Measurements from ENCODE around the gene MYO18A.

Gene MYO18A

DNA sequence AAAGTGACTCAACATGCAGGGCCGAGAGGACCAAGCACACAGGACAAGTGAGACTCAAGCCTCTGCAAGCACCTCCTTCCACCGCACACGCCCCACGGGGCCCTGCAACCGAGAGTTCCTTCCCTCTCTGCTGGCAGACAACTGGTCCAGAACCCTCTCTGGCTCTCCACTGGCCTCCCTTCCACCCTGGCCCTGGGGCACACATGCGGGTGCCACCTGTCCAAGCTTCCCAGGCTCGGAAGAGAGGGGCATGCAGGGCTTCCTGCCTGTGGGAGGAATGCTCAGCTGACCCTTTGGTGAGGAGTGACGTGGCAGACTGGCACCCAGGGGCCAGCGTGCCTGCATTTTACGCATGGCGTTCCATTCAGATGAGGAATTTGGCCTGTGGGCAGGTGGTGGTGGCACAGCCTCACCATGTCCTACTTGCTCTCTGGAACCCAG lies 77.4 kb downstream of the MYO18A start:
- H3K4me3 ChIP-seq, result no peak overlapping the region
- H3K27me3 ChIP-seq, result no peaks in the 10 kb centered on the region
- no peak overlapping the region for H3K4me2 ChIP-seq
- no peak for TF ChIP-seq Cebpa-rat (IDR thresholded peaks at IDR 0.05)
- peaks cover 100% of the 10 kb centered on the region for H4K20me1 ChIP-seq
- peaks cover 9% of the 10 kb centered on the region; the same call in 1 of the 2 replicates for H3K4me1 ChIP-seq
- peak overlapping the region; percentile 23; the same call in 1 of the 2 replicates for H3K27ac ChIP-seq
- no peaks in the 10 kb centered on the region for H3K9me3 ChIP-seq
- H3K36me3 ChIP-seq, result peaks cover 100% of the 10 kb centered on the region
- peak overlapping the region; percentile 31; the same call in 1 of the 2 replicates for H3K9ac ChIP-seq

DNA sequence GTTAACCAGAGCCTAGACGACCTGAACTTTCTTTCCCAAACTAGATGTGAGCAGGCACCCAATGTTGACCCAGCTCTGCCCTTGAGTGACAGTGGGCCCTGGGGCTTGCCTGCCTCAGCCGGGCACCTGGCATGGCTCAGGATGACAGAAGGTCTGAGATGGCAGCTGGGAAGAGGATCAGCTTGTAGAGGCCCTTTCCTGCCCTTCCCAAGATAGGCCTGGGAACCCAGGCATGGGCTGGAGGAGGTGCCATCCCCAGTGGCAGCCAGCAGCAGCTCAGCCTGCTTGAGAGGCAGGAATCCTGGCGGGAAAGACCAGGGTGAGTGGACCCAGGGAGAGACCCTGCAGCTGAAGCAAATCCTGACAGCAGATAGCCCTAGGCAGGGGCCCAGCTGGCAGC lies 78.2 kb downstream of the MYO18A start:
- H3K4me2 ChIP-seq, result no peak overlapping the region
- TF ChIP-seq Cebpa-rat (IDR thresholded peaks at IDR 0.05), result no peak

DNA sequence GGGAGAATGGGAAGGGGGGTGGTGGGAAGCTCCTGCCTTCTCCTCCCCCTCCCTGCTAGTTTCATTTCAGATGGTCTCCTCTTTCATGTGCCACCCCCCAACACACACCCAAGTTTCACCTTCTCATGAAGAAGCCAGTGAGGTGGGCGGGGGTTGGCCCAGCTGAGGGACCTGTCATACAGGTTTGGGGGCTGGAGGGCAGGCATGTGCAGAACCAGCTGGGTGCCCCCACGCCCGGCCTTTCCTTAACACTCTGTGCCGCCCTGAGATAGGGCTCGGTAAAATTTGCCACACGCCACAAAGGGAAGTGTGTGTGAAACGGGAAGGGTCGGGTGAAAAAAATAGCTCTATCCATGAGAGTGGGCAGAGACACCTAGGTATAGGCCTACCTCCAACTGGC lies 79.9 kb downstream of the MYO18A start:
- Histone ChIP-seq H3K27me3 (no peaks in the 10 kb centered on the region), H3K4me3 (no peak overlapping the region), H3K9me3 (no peaks in the 10 kb centered on the region), H3K27ac (no peak overlapping the region), H3K36me3 (peaks cover 100% of the 10 kb centered on the region), H3K9ac (no peak overlapping the region), H3K4me2 (no peak overlapping the region), H4K20me1 (peaks cover 100% of the 10 kb centered on the region), H3K4me1 (no peaks in the 10 kb centered on the region)
- TF ChIP-seq Cebpa-rat (IDR thresholded peaks at IDR 0.05), result no peak

More for the DNA sequence above, 78.2 kb downstream of the MYO18A start:
- Histone ChIP-seq H3K27ac (peak overlapping the region; percentile 23; the same call in 1 of the 2 replicates), H3K9ac (peak overlapping the region; percentile 31; the same call in 1 of the 2 replicates), H3K36me3 (peaks cover 100% of the 10 kb centered on the region), H3K4me1 (peaks cover 2% of the 10 kb centered on the region; the same call in 1 of the 2 replicates), H3K27me3 (no peaks in the 10 kb centered on the region), H3K9me3 (no peaks in the 10 kb centered on the region), H3K4me3 (no peak overlapping the region), H4K20me1 (peaks cover 100% of the 10 kb centered on the region)

DNA sequence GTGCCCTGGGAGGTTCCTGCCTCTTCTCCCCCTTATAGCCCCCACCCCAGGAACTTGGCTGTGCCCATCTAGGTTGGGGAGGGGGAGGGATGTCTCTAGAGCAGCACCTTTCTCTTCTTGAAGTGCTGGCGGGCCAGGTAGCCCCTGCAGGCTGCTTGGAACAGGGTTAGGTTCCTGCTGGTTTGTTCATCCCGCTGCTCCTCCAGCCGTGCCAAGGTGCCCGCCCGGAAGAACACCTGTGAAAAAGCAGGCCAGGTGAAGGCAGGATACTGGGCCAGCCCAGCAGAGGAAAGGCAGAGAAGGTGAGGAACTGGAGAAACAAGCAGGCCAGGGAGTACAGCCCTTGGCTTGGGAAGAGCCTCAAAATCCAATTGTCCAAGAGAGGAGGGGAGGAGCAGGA lies 80.7 kb downstream of the MYO18A start:
- Histone ChIP-seq H3K27me3 (no peaks in the 10 kb centered on the region), H3K4me1 (no peaks in the 10 kb centered on the region), H3K4me3 (no peak overlapping the region), H3K36me3 (peaks cover 100% of the 10 kb centered on the region), H3K9me3 (no peaks in the 10 kb centered on the region), H3K27ac (no peak overlapping the region), H4K20me1 (peaks cover 100% of the 10 kb centered on the region), H3K4me2 (no peak overlapping the region), H3K9ac (no peak overlapping the region)
- no peak for TF ChIP-seq Cebpa-rat (IDR thresholded peaks at IDR 0.05)

DNA sequence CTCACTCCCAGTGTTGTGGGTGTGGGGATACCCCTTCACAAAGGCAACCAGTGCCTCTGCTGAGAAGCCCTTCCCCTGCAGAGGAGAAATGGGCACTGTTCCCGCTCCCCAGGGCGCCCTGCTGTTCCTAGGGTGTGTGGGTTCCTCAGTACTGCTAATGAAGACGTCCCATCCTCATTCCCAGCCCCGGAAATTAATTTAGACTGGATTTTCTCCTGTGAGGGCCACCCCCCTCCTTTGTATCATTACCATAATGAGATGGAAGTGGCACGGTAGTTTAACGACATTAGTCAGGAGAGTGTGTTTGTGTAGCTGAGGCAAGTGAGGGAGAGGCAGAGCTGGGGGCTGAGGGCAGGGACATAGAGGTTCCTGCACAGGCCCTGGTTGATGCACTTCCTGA lies 84.1 kb downstream of the MYO18A start:
- Histone ChIP-seq H3K9me3 (no peaks in the 10 kb centered on the region), H4K20me1 (peaks cover 100% of the 10 kb centered on the region), H3K4me2 (no peak overlapping the region), H3K4me1 (peaks cover 30% of the 10 kb centered on the region), H3K27me3 (no peaks in the 10 kb centered on the region), H3K36me3 (peaks cover 100% of the 10 kb centered on the region), H3K27ac (no peak overlapping the region), H3K4me3 (no peak overlapping the region), H3K9ac (no peak overlapping the region)
- no peak for TF ChIP-seq Cebpa-rat (IDR thresholded peaks at IDR 0.05)

DNA sequence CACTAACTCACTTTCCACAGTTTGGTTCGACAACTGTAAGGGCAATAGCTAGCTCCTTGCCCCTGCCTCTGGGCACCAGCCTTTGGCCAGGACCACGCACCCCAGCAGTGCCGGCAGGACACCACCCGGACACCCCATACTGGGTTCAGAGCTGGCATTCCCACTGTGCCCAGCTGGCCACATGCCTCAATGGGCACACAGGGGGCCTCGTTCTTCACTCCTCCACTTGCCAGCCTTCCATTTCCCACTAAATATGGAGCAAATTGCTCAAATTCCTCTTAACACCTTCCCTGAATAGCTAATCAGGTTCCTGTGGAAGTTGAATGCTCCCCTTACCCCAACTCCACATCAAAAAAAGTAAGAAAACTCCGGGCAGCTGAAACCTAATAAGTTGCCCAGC lies 84.8 kb downstream of the MYO18A start:
- Histone ChIP-seq H3K27me3 (no peaks in the 10 kb centered on the region), H3K9ac (no peak overlapping the region), H4K20me1 (peaks cover 100% of the 10 kb centered on the region), H3K4me1 (peaks cover 37% of the 10 kb centered on the region), H3K4me3 (no peak overlapping the region), H3K36me3 (peaks cover 100% of the 10 kb centered on the region), H3K9me3 (no peaks in the 10 kb centered on the region), H3K4me2 (no peak overlapping the region), H3K27ac (no peak overlapping the region)
- TF ChIP-seq Cebpa-rat (IDR thresholded peaks at IDR 0.05), result no peak

DNA sequence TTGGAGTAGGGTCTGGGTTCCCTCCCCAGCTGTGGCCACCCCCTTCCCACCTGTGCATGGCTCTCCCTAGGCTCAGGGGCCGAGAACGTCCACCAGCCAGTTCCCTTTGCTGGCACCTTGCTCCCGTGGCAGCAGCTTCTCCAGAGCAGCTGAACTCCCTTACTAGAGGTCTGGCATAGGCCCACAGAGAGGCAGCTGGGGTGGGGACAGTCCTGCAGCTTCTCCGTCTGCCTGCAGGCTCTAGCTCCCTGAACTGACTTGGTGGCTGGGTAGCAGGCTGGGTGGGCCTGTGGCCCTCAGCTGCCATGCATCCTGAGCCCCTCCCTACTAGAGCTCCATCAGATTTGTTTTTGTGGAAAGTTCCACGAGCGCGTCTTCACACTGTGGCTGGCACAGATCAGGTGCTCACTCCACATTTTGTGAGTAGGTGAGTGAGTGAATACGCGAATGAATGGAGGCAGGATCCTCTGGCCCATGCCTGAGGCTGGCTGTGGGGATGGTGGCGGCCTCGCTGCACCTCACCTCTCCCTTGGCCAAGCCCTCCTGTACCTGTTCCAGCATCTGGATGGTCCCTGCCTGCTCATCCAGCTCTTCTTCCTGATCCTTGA lies 86.0 kb downstream of the MYO18A start:
- H3K4me2 ChIP-seq, result no peak overlapping the region
- H3K4me1 ChIP-seq, result peaks cover 49% of the 10 kb centered on the region
- no peak for TF ChIP-seq Cebpa-rat (IDR thresholded peaks at IDR 0.05)
- no peaks in the 10 kb centered on the region for H3K27me3 ChIP-seq
- peaks cover 100% of the 10 kb centered on the region for H3K36me3 ChIP-seq
- no peak overlapping the region for H3K27ac ChIP-seq
- peaks cover 100% of the 10 kb centered on the region for H4K20me1 ChIP-seq
- no peaks in the 10 kb centered on the region for H3K9me3 ChIP-seq
- no peak overlapping the region for H3K4me3 ChIP-seq
- H3K9ac ChIP-seq, result no peak overlapping the region

DNA sequence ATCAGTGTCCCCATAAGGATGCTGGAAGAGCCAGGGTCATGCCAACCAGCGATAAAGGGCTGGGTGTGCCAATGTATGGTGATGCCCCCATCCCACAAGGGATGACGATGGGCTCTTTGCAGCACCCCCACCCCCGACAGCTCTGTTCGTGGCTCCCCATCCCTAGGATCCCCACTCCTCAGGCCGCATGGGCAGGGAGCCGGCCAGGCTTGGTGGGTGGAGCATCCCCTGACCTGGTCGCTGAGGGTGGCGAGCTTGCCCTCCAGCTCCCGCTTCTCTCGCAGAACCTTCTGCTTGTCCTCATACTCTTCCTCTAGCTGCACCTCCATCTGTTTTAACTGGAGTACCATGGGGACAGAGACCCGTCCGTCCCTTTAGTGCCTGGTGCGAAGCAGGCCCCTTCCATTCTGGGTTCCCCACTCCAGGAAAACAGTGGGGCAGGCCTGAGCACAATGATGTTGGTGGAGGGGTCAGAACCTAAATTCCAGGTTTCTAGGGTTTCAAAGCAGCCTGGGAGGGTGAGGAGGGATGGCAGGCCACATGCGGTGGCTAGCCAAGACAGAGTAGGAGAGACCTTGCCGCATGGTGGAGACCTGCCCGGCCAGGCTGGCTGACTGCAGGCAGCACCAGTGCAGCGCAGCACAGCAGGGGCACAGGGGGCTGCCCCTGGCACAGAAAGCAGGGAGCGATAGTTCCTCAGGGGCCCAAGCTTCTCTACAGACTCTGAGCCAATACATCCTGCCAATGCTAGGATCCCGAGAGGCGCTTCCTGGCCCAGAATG lies 86.9 kb downstream of the MYO18A start:
- Histone ChIP-seq H3K36me3 (peaks cover 100% of the 10 kb centered on the region), H3K4me1 (peaks cover 58% of the 10 kb centered on the region), H3K4me3 (no peak overlapping the region), H3K27ac (0 out of 2 replicates have a peak overlapping the region, but pooled peaks have one; percentile 38), H4K20me1 (peaks cover 100% of the 10 kb centered on the region), H3K4me2 (no peak overlapping the region), H3K27me3 (no peaks in the 10 kb centered on the region), H3K9ac (0 out of 2 replicates have a peak overlapping the region, but pooled peaks have one; percentile 24), H3K9me3 (no peaks in the 10 kb centered on the region)
- TF ChIP-seq Cebpa-rat (IDR thresholded peaks at IDR 0.05), result no peak

DNA sequence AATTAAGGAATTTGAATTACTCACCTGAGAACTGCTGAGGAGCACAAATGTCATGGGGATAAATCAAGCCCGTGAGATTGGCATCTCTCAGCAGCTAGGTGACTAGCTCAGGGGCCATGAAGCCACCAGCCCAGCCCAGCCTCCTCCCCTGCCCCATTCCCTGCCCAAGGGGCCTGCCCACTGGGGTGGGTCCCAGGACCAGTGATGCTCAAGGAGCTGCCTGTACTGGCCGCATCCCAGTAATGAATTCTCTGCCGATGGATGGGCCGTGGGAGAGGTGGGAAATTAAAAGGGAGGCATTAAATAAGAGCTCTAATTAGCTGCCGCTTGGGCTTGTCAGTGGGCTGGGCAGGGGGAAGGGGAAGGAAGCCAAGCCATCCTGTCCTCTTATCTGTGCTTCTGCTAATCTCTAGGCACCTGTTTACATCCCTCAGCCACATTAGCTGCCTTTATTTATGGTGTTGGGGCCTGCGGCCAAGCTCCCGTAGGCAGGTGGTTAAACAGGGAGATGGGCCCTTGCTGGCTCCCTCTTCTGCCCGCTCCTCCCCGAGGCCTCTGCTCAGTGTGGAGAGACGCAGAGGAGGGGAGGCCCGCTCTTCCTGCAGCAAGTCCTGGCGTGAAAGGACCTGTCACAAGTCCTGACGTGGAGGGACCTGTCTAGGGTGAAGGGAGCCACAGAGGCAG lies 88.5 kb downstream of the MYO18A start:
- TF ChIP-seq Cebpa-rat (IDR thresholded peaks at IDR 0.05), result no peak

More for the DNA sequence above, 88.5 kb downstream of the MYO18A start:
- Histone ChIP-seq H3K9ac (peak overlapping the region; percentile 53; the same call in 1 of the 2 replicates), H3K9me3 (no peaks in the 10 kb centered on the region), H3K4me3 (no peak overlapping the region), H3K27ac (peak overlapping the region; percentile 30; the same call in 1 of the 2 replicates), H4K20me1 (peaks cover 100% of the 10 kb centered on the region), H3K36me3 (peaks cover 100% of the 10 kb centered on the region), H3K4me2 (peak overlapping the region; percentile 24; the same call in 1 of the 2 replicates), H3K27me3 (no peaks in the 10 kb centered on the region), H3K4me1 (peaks cover 74% of the 10 kb centered on the region)
